ENCODE data around the gene RPRD1B. TPM values are rescaled to one million over a fixed set of nuclear protein-coding genes. Genes with fewer than 3 reads are reported as not detected.

RPRD1B gene
- total and polyA plus RNA-seq, 2 experiments from 2014 or later: 7.3 to 24.3 TPM

DNA sequence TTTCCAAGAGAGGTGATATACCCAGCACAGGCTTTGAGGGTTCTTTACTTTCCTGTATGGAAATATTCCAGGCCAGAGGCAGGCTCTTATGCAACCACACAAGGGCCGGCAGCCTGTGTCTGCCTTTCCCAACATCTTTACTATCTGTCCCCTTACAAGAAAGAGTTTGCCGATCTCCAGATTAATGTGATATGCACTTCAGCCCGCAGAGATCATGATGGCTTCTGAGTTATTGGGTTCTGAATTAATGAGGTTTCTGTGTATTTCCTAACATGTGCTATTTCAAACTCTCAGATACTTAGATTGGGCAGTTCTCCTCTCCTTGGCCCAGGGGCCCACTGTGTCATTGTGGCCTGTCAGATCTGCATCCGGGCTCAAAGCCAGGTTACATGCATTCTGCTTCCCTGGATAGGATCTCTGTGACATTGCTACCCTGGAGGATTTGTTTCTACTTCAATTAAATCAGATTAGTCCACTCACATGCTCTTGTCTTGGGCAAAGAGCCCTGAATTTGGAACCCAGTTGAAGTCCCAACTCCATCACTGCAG lies 75.0 kb downstream of the RPRD1B start (continued):
- TF ChIP-seq, protein P1, sequence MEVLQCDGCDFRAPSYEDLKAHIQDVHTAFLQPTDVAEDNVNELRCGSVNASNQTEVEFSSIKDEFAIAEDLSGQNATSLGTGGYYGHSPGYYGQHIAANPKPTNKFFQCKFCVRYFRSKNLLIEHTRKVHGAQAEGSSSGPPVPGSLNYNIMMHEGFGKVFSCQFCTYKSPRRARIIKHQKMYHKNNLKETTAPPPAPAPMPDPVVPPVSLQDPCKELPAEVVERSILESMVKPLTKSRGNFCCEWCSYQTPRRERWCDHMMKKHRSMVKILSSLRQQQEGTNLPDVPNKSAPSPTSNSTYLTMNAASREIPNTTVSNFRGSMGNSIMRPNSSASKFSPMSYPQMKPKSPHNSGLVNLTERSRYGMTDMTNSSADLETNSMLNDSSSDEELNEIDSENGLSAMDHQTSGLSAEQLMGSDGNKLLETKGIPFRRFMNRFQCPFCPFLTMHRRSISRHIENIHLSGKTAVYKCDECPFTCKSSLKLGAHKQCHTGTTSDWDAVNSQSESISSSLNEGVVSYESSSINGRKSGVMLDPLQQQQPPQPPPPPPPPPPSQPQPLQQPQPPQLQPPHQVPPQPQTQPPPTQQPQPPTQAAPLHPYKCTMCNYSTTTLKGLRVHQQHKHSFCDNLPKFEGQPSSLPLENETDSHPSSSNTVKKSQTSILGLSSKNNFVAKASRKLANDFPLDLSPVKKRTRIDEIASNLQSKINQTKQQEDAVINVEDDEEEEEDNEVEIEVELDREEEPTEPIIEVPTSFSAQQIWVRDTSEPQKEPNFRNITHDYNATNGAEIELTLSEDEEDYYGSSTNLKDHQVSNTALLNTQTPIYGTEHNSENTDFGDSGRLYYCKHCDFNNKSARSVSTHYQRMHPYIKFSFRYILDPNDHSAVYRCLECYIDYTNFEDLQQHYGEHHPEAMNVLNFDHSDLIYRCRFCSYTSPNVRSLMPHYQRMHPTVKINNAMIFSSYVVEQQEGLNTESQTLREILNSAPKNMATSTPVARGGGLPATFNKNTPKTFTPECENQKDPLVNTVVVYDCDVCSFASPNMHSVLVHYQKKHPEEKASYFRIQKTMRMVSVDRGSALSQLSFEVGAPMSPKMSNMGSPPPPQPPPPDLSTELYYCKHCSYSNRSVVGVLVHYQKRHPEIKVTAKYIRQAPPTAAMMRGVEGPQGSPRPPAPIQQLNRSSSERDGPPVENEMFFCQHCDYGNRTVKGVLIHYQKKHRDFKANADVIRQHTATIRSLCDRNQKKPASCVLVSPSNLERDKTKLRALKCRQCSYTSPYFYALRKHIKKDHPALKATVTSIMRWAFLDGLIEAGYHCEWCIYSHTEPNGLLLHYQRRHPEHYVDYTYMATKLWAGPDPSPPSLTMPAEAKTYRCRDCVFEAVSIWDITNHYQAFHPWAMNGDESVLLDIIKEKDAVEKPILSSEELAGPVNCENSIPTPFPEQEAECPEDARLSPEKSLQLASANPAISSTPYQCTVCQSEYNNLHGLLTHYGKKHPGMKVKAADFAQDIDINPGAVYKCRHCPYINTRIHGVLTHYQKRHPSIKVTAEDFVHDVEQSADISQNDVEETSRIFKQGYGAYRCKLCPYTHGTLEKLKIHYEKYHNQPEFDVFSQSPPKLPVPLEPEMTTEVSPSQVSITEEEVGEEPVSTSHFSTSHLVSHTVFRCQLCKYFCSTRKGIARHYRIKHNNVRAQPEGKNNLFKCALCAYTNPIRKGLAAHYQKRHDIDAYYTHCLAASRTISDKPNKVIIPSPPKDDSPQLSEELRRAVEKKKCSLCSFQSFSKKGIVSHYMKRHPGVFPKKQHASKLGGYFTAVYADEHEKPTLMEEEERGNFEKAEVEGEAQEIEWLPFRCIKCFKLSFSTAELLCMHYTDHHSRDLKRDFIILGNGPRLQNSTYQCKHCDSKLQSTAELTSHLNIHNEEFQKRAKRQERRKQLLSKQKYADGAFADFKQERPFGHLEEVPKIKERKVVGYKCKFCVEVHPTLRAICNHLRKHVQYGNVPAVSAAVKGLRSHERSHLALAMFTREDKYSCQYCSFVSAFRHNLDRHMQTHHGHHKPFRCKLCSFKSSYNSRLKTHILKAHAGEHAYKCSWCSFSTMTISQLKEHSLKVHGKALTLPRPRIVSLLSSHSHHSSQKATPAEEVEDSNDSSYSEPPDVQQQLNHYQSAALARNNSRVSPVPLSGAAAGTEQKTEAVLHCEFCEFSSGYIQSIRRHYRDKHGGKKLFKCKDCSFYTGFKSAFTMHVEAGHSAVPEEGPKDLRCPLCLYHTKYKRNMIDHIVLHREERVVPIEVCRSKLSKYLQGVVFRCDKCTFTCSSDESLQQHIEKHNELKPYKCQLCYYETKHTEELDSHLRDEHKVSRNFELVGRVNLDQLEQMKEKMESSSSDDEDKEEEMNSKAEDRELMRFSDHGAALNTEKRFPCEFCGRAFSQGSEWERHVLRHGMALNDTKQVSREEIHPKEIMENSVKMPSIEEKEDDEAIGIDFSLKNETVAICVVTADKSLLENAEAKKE (CRISPR knock-in tag; IDR thresholded peaks at IDR 0.05): no peak
- TF ChIP-seq NANOG (IDR thresholded peaks at IDR 0.05; ENCODE audit: borderline replicate concordance) (no peak), POLR2AphosphoS5 (IDR thresholded peaks at IDR 0.05; ENCODE audit: low read depth) (no peak), ZNF114 (CRISPR knock-in tag; IDR thresholded peaks at IDR 0.05) (no peak), EZH2 (IDR thresholded peaks at IDR 0.05; ENCODE audit: low read depth, unreplicated experiment) (no peak), STAT1 (IDR thresholded peaks at IDR 0.05; ENCODE audit: unreplicated experiment) (no peak)
- TF ChIP-seq, protein P2, sequence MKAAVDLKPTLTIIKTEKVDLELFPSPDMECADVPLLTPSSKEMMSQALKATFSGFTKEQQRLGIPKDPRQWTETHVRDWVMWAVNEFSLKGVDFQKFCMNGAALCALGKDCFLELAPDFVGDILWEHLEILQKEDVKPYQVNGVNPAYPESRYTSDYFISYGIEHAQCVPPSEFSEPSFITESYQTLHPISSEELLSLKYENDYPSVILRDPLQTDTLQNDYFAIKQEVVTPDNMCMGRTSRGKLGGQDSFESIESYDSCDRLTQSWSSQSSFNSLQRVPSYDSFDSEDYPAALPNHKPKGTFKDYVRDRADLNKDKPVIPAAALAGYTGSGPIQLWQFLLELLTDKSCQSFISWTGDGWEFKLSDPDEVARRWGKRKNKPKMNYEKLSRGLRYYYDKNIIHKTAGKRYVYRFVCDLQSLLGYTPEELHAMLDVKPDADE (IDR thresholded peaks at IDR 0.05): no peak
- TF ChIP-seq, protein P3, sequence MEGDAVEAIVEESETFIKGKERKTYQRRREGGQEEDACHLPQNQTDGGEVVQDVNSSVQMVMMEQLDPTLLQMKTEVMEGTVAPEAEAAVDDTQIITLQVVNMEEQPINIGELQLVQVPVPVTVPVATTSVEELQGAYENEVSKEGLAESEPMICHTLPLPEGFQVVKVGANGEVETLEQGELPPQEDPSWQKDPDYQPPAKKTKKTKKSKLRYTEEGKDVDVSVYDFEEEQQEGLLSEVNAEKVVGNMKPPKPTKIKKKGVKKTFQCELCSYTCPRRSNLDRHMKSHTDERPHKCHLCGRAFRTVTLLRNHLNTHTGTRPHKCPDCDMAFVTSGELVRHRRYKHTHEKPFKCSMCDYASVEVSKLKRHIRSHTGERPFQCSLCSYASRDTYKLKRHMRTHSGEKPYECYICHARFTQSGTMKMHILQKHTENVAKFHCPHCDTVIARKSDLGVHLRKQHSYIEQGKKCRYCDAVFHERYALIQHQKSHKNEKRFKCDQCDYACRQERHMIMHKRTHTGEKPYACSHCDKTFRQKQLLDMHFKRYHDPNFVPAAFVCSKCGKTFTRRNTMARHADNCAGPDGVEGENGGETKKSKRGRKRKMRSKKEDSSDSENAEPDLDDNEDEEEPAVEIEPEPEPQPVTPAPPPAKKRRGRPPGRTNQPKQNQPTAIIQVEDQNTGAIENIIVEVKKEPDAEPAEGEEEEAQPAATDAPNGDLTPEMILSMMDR (conservative IDR thresholded peaks at IDR 0.05; ENCODE audit: low read depth in 2 of 2): no peak
